ENCODE results near the gene SPATA31C1. TPM values are rescaled to one million over a fixed set of nuclear protein-coding genes. Genes with fewer than 3 reads are reported as not detected.
A peak's percentile ranks its signal among the peaks of the same experiment; 100 is the strongest.

The SPATA31C1 gene
- total RNA-seq, 2 donors from 2014 or later, result not detected

GRCh38 chr9:87964826-87965225 lies 47.1 kb downstream of the SPATA31C1 start:
- Mint-ChIP-seq H3K4me3 (no peak overlapping the region), H3K36me3 (no peaks in the 10 kb centered on the region), H3K4me1 (ENCODE audit: low read depth in 2 of 2) (no peaks in the 10 kb centered on the region), H3K27ac (no peak overlapping the region), H3K9me3 (no peaks in the 10 kb centered on the region), H3K27me3 (peaks cover 12 to 16% of the 10 kb centered on the region in 2 donors)
- DNase-seq (ENCODE audit: low spot score), result no peak
- no peak for ATAC-seq

GRCh38 chr9:87968155-87968554 lies 50.4 kb downstream of the SPATA31C1 start:
- no peaks in the 10 kb centered on the region for H3K27me3 Mint-ChIP-seq
- no peaks in the 10 kb centered on the region for H3K4me1 Mint-ChIP-seq (ENCODE audit: low read depth in 2 of 2)
- H3K27ac Mint-ChIP-seq, result no peak overlapping the region
- no peak for ATAC-seq
- H3K4me3 Mint-ChIP-seq, result no peak overlapping the region
- no peak for DNase-seq (ENCODE audit: low spot score)
- H3K36me3 Mint-ChIP-seq, result no peaks in the 10 kb centered on the region
- no peaks in the 10 kb centered on the region for H3K9me3 Mint-ChIP-seq

GRCh38 chr9:87970602-87971001 lies 52.8 kb downstream of the SPATA31C1 start:
- Mint-ChIP-seq H3K27me3 (no peaks in the 10 kb centered on the region), H3K4me3 (no peak overlapping the region), H3K9me3 (no peaks in the 10 kb centered on the region), H3K27ac (no peak overlapping the region), H3K36me3 (no peaks in the 10 kb centered on the region), H3K4me1 (ENCODE audit: low read depth in 2 of 2) (peaks cover 13 to 14% of the 10 kb centered on the region in 2 donors)
- DNase-seq (ENCODE audit: low spot score) (no peak), ATAC-seq (no peak)

- peaks cover 13 to 14% of the 10 kb centered on the region in 2 donors for H3K4me1 Mint-ChIP-seq (ENCODE audit: low read depth in 2 of 2)
- H3K36me3 Mint-ChIP-seq, result no peaks in the 10 kb centered on the region
- peak overlapping the region; percentile 89 for H3K4me3 Mint-ChIP-seq
- ATAC-seq (no peak), DNase-seq (ENCODE audit: low spot score) (no peak)
- H3K27ac Mint-ChIP-seq, result peak overlapping the region; percentile 66 to 84
- no peaks in the 10 kb centered on the region for H3K9me3 Mint-ChIP-seq
- H3K27me3 Mint-ChIP-seq, result no peaks in the 10 kb centered on the region
Measured at GRCh38 chr9:87973122-87973521, 55.4 kb downstream of the SPATA31C1 start.

Other genes with a start within 250 kb of the SPATA31C1 start
- gene CTSL, start 191.8 kb upstream of the SPATA31C1 start, total RNA-seq, result 1 to 10 TPM in 1 of 2 donors, under 1 TPM in 1; 0.45 to 2.4 TPM
- gene SPATA31E1, start 35.1 kb upstream of the SPATA31C1 start, total RNA-seq, result not detected
- gene CDK20, start 56.6 kb downstream of the SPATA31C1 start, total RNA-seq, result 1 to 10 TPM in 1 of 2 donors, under 1 TPM in 1; 0.83 to 1.2 TPM
- gene SPATA31C2, start 220.5 kb downstream of the SPATA31C1 start, total RNA-seq, result not detected